IMR-90 (cell line): ENCODE results near the gene ARPIN. TPM values are rescaled to one million over a fixed set of nuclear protein-coding genes. Genes with fewer than 3 reads are reported as not detected.
A peak's percentile ranks its signal among the peaks of the same experiment; 100 is the strongest.

Experiments
- ATAC-seq: fragments of 200-7000 bp; cut with Tn5 transposase; 2 replicates; pipeline ENCODE4 v1.9.1; 2020; ENCODE audit warnings: low read depth, mild to moderate bottlenecking, moderate library complexity
- Bru-seq: library from RNA; stranded (reverse); fragments of 400-500 nt; gene quantifications from one replicate; lab custom pipeline; 2021; lab: Mats Ljungman, UMichigan
- BruChase-seq, 2 experiments: library from RNA; stranded (reverse); fragments of 400-500 nt; gene quantifications; one replicate each; lab custom pipeline; 2021; lab: Mats Ljungman, UMichigan
- BruUV-seq: library from RNA; stranded (reverse); fragments of 400-500 nt; replicated peaks from 2 replicates; lab custom pipeline; 2021; lab: Mats Ljungman, UMichigan
- CTCF ChIA-PET: fragments of 300-600 bp; formaldehyde crosslinking; extraction: SDS; loops from one replicate; lab custom pipeline; 2021; ENCODE audit warnings: antibody characterized with exemption; lab: Yijun Ruan, JAX
- POLR2A ChIA-PET: fragments of 300-600 bp; sonication (Branson Sonifier 250); formaldehyde crosslinking; loops from one replicate; lab custom pipeline; 2022; ENCODE audit warnings: antibody characterized with exemption; ENCODE audit not compliant: unreplicated experiment; lab: Charles Lee
- DNase-seq: peaks from one replicate; pipeline ENCODE4 v3.0.0; 2013
- H2AFZ ChIP-seq: replicated peaks from 2 replicates; pipeline ENCODE3; 2013; ENCODE audit warnings: low read length, mild to moderate bottlenecking; ENCODE audit not compliant: poor library complexity
- H2AK5ac ChIP-seq: 2 replicates; pipeline ENCODE4 v1.6.1; 2013; ENCODE audit warnings: low read depth, low read length, inconsistent platforms
- H2AK9ac ChIP-seq: replicated peaks from 2 replicates; pipeline ENCODE3; 2013; ENCODE audit warnings: mild to moderate bottlenecking, low read depth, low read length, moderate library complexity; ENCODE audit not compliant: poor library complexity
- H2BK120ac ChIP-seq: 2 replicates; pipeline ENCODE4 v1.6.1; 2013; ENCODE audit warnings: low read depth, low read length, inconsistent platforms
- H2BK15ac ChIP-seq: 3 replicates; pipeline ENCODE4 v1.6.1; 2013; ENCODE audit warnings: low read depth, low read length, inconsistent platforms
- H2BK20ac ChIP-seq: 2 replicates; pipeline ENCODE4 v1.6.1; 2013; ENCODE audit warnings: low read depth, mild to moderate bottlenecking, inconsistent platforms, low read length, moderate library complexity
- H2BK5ac ChIP-seq: 2 replicates; pipeline ENCODE4 v1.6.1; 2013; ENCODE audit warnings: mild to moderate bottlenecking, low read depth, low read length, inconsistent platforms; ENCODE audit not compliant: poor library complexity, severe bottlenecking
- H3K14ac ChIP-seq: replicated peaks from 2 replicates; pipeline ENCODE4 v1.6.1; 2013; ENCODE audit warnings: low read depth, low read length, inconsistent platforms
- H3K18ac ChIP-seq: 2 replicates; pipeline ENCODE4 v1.6.1; 2013; ENCODE audit warnings: low read depth, low read length, control low read depth
- H3K23ac ChIP-seq: 2 replicates; pipeline ENCODE4 v1.6.1; 2013; ENCODE audit warnings: low read depth, low read length, inconsistent platforms
- H3K27ac ChIP-seq: 2 replicates; pipeline ENCODE4 v1.5.1; 2013; ENCODE audit warnings: mild to moderate bottlenecking, control low read depth, low read length; ENCODE audit not compliant: insufficient read depth
- H3K27me3 ChIP-seq: 2 replicates; pipeline ENCODE4 v1.6.1; 2013; ENCODE audit warnings: low read length; ENCODE audit not compliant: control insufficient read depth, insufficient read depth
- H3K36me3 ChIP-seq: 2 replicates; pipeline ENCODE4 v1.6.1; 2013; ENCODE audit warnings: low read length, mixed read lengths; ENCODE audit not compliant: control insufficient read depth, insufficient read depth
- H3K4ac ChIP-seq: 2 replicates; pipeline ENCODE4 v1.6.1; 2013; ENCODE audit warnings: low read depth, low read length, inconsistent platforms
- H3K4me1 ChIP-seq: 2 replicates; pipeline ENCODE4 v1.6.1; 2013; ENCODE audit warnings: low read length, mixed read lengths; ENCODE audit not compliant: control insufficient read depth, insufficient read depth
- H3K4me2 ChIP-seq: 2 replicates; pipeline ENCODE4 v1.6.1; 2013; ENCODE audit warnings: low read depth, mild to moderate bottlenecking, control low read depth, low read length, moderate library complexity
- H3K4me3 ChIP-seq: 2 replicates; pipeline ENCODE4 v1.5.1; 2013; ENCODE audit warnings: low read depth, mild to moderate bottlenecking, control low read depth, low read length, moderate library complexity; ENCODE audit not compliant: insufficient read depth
- H3K56ac ChIP-seq: 2 replicates; pipeline ENCODE4 v1.6.1; 2013; ENCODE audit warnings: low read length, inconsistent platforms; ENCODE audit not compliant: insufficient read depth; ENCODE audit errors: extremely low read depth
- H3K79me1 ChIP-seq, 2 experiments: 2 replicates each; pipeline ENCODE4 v1.6.1; 2013; ENCODE audit warnings: low read length in 2 of 2, inconsistent platforms in 1 of 2, low read depth in 1 of 2
- H3K9ac ChIP-seq: 2 replicates; pipeline ENCODE4 v1.6.1; 2013; ENCODE audit warnings: low read depth, low read length, control low read depth
- H3K9me1 ChIP-seq: 2 replicates; pipeline ENCODE4 v1.6.1; 2013; ENCODE audit warnings: low read length, inconsistent platforms; ENCODE audit not compliant: insufficient read depth
- H3K9me3 ChIP-seq: 2 replicates; pipeline ENCODE4 v1.6.1; 2013; ENCODE audit warnings: low read length; ENCODE audit not compliant: control insufficient read depth, insufficient read depth
- H4K20me1 ChIP-seq: 2 replicates; pipeline ENCODE4 v1.6.1; 2013; ENCODE audit warnings: low read length, inconsistent platforms; ENCODE audit not compliant: insufficient read depth
- H4K5ac ChIP-seq: 2 replicates; pipeline ENCODE4 v1.6.1; 2013; ENCODE audit warnings: mild to moderate bottlenecking, low read depth, low read length, control low read depth
- H4K8ac ChIP-seq, 2 experiments: 2 replicates each; pipeline ENCODE4 v1.6.1; 2013; ENCODE audit warnings: low read depth in 2 of 2, low read length in 2 of 2, control low read depth in 1 of 2, inconsistent platforms in 1 of 2
- H4K91ac ChIP-seq: 2 replicates; pipeline ENCODE4 v1.6.1; 2013; ENCODE audit warnings: low read depth, low read length, inconsistent platforms; ENCODE audit not compliant: insufficient read depth
- MXI1 ChIP-seq: IDR thresholded peaks from 2 replicates; pipeline ENCODE4 v1.6.1; 2012; ENCODE audit warnings: low read depth, mild to moderate bottlenecking, low read length, moderate library complexity, borderline replicate concordance
- RFX5 ChIP-seq: IDR thresholded peaks from 2 replicates; pipeline ENCODE4 v1.8.0; 2012; ENCODE audit warnings: low read depth, mild to moderate bottlenecking, low read length, moderate library complexity
- WGBS, 2 experiments: methylation state at CpG; one replicate each; pipeline versions ENCODE4 v1.1.5 to v1.1.7; 2013; ENCODE audit warnings: missing lambda C conversion rate in 2 of 2; ENCODE audit not compliant: insufficient read length in 1 of 2; ENCODE audit errors: extremely low coverage in 2 of 2; 5-methylcytosine and 5-hydroxymethylcytosine counted together
- dilution Hi-C: fragments of 300-500 bp; cut with HindIII; formaldehyde crosslinking; loops from one replicate; pipeline ENCODE4 v1.14.3; 2018; ENCODE audit warnings: low sequenced_read_pairs; ENCODE audit not compliant: unreplicated experiment
- in situ Hi-C: fragments of 300-500 bp; cut with MboI; formaldehyde crosslinking; loops from 3 replicates; pipeline ENCODE4 v1.14.3; 2019; ENCODE audit warnings: low sequenced_read_pairs, inconsistent platforms, mixed read lengths
- intact Hi-C: fragments of 100-400 bp; cut with micrococcal nuclease; formaldehyde crosslinking; loops from 2 replicates; pipeline ENCODE4 v1.10.0; 2022
- long read RNA-seq: library from polyadenylated mRNA; unstranded; transcript quantifications from one replicate; pipeline ENCODE4 v2.0.0, GENCODE V29; 2021; ENCODE audit not compliant: unreplicated experiment
- polyA plus RNA-seq, 3 experiments: library from polyadenylated mRNA; depleted of rRNA; stranded (reverse); fragments of >200 nt; gene quantifications; 2 replicates each; pipeline ENCODE4 v1.2.3, GENCODE V29; 2012; ENCODE audit warnings: low replicate concordance in 1 of 3
- total RNA-seq: library from RNA; depleted of rRNA; stranded (reverse); fragments of >200 nt; gene quantifications from 2 replicates; pipeline ENCODE4 v1.2.3, GENCODE V29; 2012; rRNA removed

The ARPIN gene
- total RNA-seq: 3.9 and 5.6 TPM in 2 replicates
- 7.7 and 8.8 TPM in 2 replicates for polyA plus RNA-seq (2012; rRNA removed)
- 4.2 and 5.2 TPM in 2 replicates for polyA plus RNA-seq (2012; cell fraction: cytosol; rRNA removed)
- 5.4 and 10.6 TPM in 2 replicates for polyA plus RNA-seq (2012; cell fraction: nucleus; rRNA removed; ENCODE audit: low replicate concordance)
- Bru-seq, nascent RNA: percentile 66 among the genes with signal in this experiment
- percentile 88 among the genes with signal in this experiment for BruChase-seq, experiment 1, labeled RNA remaining after a 6-hour chase
- BruChase-seq, experiment 2, labeled RNA remaining after a 2-hour chase: percentile 77 among the genes with signal in this experiment
- long read RNA-seq, full-length matches to known transcripts: 2 of 9 reads
- long read RNA-seq, partial matches to known transcripts: 3 of 9 reads
- long read RNA-seq, other reads (novel, unspliced or antisense): 4 of 9 reads

DNA sequence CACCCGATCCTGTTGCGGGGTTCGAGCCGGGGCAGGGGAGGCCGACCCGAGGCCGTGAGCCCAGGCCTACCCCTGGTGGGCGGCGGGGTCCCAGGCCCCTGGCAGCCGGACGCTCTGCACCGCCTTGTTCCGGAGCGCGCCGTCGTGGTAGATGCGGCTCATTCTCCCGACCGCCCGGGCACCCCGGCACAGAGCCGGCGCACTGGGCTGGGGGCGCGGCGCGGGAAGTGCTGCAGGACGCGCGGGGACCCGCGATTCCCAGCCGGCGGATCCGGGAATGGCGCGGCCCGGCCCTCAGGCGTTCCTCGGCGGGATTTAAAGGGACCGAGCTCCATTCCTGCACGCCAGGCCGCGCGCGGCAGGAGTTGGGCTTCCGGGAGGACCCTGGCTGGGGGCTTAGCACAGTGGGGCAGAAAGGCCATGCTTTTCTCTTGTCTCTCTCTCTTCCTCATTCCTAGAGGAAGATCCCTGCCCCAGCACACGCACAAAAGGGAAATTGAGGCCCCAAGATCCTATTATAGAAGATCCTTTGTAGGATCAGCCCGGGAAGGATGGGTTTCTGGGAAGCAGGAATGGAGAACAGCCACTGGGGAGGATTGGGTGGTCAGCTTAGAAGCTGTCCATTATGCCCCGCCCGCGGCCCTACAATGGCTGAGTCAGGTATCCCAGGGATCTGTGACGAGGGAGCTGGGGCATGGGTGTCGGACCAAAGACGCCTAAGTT is at the start of gene ARPIN:
ARPIN (minus strand) TSS at position 279 of the 723 bp plus-strand sequence; CDS start at position 162, 117 bp downstream.
- H3K9ac ChIP-seq: peak within 1 kb of the TSS; percentile 75
- peak within 1 kb of the TSS; percentile 73 for H2BK120ac ChIP-seq
- no peaks in the 10 kb centered on the region for H4K20me1 ChIP-seq
- 2% methylated on average over 27 of the region's 57 CpGs; no CpG with 5 or more reads in 1 of the 2 experiments for WGBS, 2 experiments
- no peaks in the 10 kb centered on the region for H3K27me3 ChIP-seq
- CTCF ChIA-PET: interaction anchor here (0.5 to 1.1 kb wide), 2 partner anchors 25 to 308 kb away, joined by 3 read pairs; no protein-coding TSS in a partner anchor
- peak within 1 kb of the TSS; percentile 52 for H2BK5ac ChIP-seq
- DNase-seq: peak; percentile 32
- H3K4me1 ChIP-seq: peaks cover 2% of the 10 kb centered on the region; the same call in 1 of the 2 replicates
- H3K23ac ChIP-seq: peak within 1 kb of the TSS; percentile 92
- H3K36me3 ChIP-seq: peaks cover 5% of the 10 kb centered on the region
- no TSS peak for BruUV-seq
- in situ Hi-C loops (no loop called here), dilution Hi-C loops (no loop called here), intact Hi-C loops (loop anchor here (5.0 kb wide), 1 partner anchor 159 kb away; no protein-coding TSS in a partner anchor)
- peak within 1 kb of the TSS; percentile 98 for H3K4me2 ChIP-seq
- H3K4me3 ChIP-seq: peak within 1 kb of the TSS; percentile 81
- H2BK15ac ChIP-seq: no peak within 1 kb of the TSS
- peak within 1 kb of the TSS; percentile 70 for H3K27ac ChIP-seq
- peak within 1 kb of the TSS; percentile 93 to 99 for H4K8ac ChIP-seq
- peaks cover 3 to 11% of the 10 kb centered on the region in 2 experiments; a peak in 3 of 4 replicates for H3K79me1 ChIP-seq
- peak within 1 kb of the TSS; percentile 66 for H3K18ac ChIP-seq
- H2AK9ac ChIP-seq: peak within 1 kb of the TSS; percentile 94
- ATAC-seq: peak; percentile 92
- peak within 1 kb of the TSS; percentile 40; the same call in 1 of the 2 replicates for H2AK5ac ChIP-seq
- peak within 1 kb of the TSS; percentile 75 for H4K91ac ChIP-seq
- H4K5ac ChIP-seq: peak within 1 kb of the TSS; percentile 96
- H3K4ac ChIP-seq: peak within 1 kb of the TSS; percentile 85
- 0 out of 2 replicates have a peak, but pooled peaks have one; percentile 29 for TF ChIP-seq MXI1
- TF ChIP-seq RFX5: no peak
- peak within 1 kb of the TSS; percentile 93 for H3K14ac ChIP-seq
- peaks cover 5% of the 10 kb centered on the region; the same call in 1 of the 2 replicates for H3K9me1 ChIP-seq
- no peak within 1 kb of the TSS for H2BK20ac ChIP-seq
- H3K9me3 ChIP-seq: no peaks in the 10 kb centered on the region
- peak within 1 kb of the TSS; percentile 37 for H3K56ac ChIP-seq
- H2AFZ ChIP-seq: peak within 1 kb of the TSS; percentile 91
- POLR2A ChIA-PET: interaction anchor here (0.5 to 1.0 kb wide), 3 partner anchors 15 to 90 kb away, joined by 3 to 4 read pairs (median 3); partner anchors contain the start of gene AP3S2
